Gastroesophageal sphincter (tissue), 4 donors: Measurements from ENCODE around the gene VPS39. TPM values are rescaled to one million over a fixed set of nuclear protein-coding genes. Genes with fewer than 3 reads are reported as not detected.

Source experiments
- ATAC-seq: fragments of 150-250 bp; one replicate; pipeline ENCODE4 v1.9.1; 2016; ENCODE audit warnings: mild to moderate bottlenecking, moderate library complexity
- H3K27ac ChIP-seq, 4 donors: fragments of 200-600 bp; sonication (generic) in 3 of 4; 1 replicate in 3 of 4; 2 replicates in 1 of 4; pipeline ENCODE4 v1.5.1; 2016 to 2019
- H3K27me3 ChIP-seq: fragments of 200-600 bp; sonication (generic); one replicate; pipeline ENCODE4 v1.5.1; 2019
- H3K36me3 ChIP-seq, 2 donors: fragments of 200-600 bp; sonication (generic); one replicate each; pipeline ENCODE4 v1.5.1; 2019; ENCODE audit warnings: control low read depth in 1 of 2
- H3K4me1 ChIP-seq, 3 donors: fragments of 200-600 bp; sonication (generic); 1 replicate in 2 of 3; 2 replicates in 1 of 3; pipeline ENCODE4 v1.5.1; 2016 to 2019; ENCODE audit warnings: control low read depth in 2 of 3
- H3K4me3 ChIP-seq, 2 donors: fragments of 200-600 bp; sonication (generic); one replicate each; pipeline ENCODE4 v1.5.1; 2019; ENCODE audit warnings: mild to moderate bottlenecking in 1 of 2, moderate library complexity in 1 of 2
- H3K9me3 ChIP-seq, 3 donors: fragments of 200-600 bp; sonication (generic); one replicate each; pipeline ENCODE4 v1.5.1; 2017 to 2019; ENCODE audit warnings: control low read depth in 2 of 3
- EP300 ChIP-seq: sonication (generic); formaldehyde crosslinking; IDR thresholded peaks from one replicate; pipeline ENCODE4 v1.6.1; 2017; ENCODE audit warnings: antibody characterized with exemption, mild to moderate bottlenecking
- POLR2A ChIP-seq, 2 donors: fragments of 450-650 bp; IDR thresholded peaks; one replicate each; pipeline ENCODE4 v1.6.1; 2017; ENCODE audit warnings: antibody characterized with exemption in 2 of 2, mild to moderate bottlenecking in 2 of 2, moderate library complexity in 1 of 2
- POLR2AphosphoS5 ChIP-seq: sonication (generic); formaldehyde crosslinking; IDR thresholded peaks from one replicate; pipeline ENCODE4 v1.6.1; 2017; ENCODE audit warnings: antibody characterized with exemption
- WGBS, 2 donors: methylation state at CpG; one replicate each; pipeline ENCODE4 v1.1.5; 2018; ENCODE audit warnings: low coverage in 1 of 2; 5-methylcytosine and 5-hydroxymethylcytosine counted together
- total RNA-seq, 4 donors: library from RNA; depleted of rRNA; stranded (reverse); fragments of >200 nt; gene quantifications; one replicate each; pipeline ENCODE4 v1.1.0, GENCODE V29; 2016
- TF ChIP-seq, protein P1 (sequence below), 4 experiments: fragments of 200-600 bp in 2 of 4; fragments of 450-650 bp in 2 of 4; sonication (generic) in 1 of 4; IDR thresholded peaks; one replicate each; pipeline ENCODE4 v1.5.1; 2017 to 2019; ENCODE audit warnings: antibody characterized with exemption in 4 of 4, mild to moderate bottlenecking in 2 of 4, moderate library complexity in 2 of 4

Gene VPS39
- total RNA-seq, 4 donors from 2014 or later, result 53.5 to 104 (median 76.6) TPM

DNA sequence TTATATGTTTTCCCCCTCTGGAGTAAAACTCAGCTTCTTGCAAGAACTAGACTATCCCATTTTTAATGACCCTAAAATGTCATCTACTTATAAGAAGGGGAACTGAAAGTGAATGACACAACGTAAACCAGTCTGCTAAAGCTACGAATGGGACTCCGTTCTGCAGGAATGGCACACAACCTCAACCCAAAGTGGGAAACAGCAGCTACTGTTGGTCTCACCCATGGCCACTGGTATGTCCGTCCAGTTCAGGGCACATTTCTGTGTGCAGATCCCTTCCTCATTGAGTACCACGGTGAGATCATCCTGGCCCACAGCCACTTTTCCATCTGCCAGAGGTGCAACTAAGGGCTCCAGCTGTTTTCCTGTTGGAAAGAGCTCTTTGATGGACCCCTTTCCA lies 23.8 kb downstream of the VPS39 start:
- Histone ChIP-seq H3K4me1 (no peaks in the 10 kb centered on the region), H3K9me3 (no peaks in the 10 kb centered on the region), H3K27me3 (no peaks in the 10 kb centered on the region), H3K27ac (no peak overlapping the region), H3K36me3 (peaks cover 4 to 100% of the 10 kb centered on the region in 2 donors), H3K4me3 (no peak overlapping the region)
- peak; percentile 36 for ATAC-seq
- TF ChIP-seq POLR2AphosphoS5, result no peak
- no peak for TF ChIP-seq POLR2A (IDR thresholded peaks at IDR 0.05)
- no peak for TF ChIP-seq EP300
- TF ChIP-seq, protein P1, sequence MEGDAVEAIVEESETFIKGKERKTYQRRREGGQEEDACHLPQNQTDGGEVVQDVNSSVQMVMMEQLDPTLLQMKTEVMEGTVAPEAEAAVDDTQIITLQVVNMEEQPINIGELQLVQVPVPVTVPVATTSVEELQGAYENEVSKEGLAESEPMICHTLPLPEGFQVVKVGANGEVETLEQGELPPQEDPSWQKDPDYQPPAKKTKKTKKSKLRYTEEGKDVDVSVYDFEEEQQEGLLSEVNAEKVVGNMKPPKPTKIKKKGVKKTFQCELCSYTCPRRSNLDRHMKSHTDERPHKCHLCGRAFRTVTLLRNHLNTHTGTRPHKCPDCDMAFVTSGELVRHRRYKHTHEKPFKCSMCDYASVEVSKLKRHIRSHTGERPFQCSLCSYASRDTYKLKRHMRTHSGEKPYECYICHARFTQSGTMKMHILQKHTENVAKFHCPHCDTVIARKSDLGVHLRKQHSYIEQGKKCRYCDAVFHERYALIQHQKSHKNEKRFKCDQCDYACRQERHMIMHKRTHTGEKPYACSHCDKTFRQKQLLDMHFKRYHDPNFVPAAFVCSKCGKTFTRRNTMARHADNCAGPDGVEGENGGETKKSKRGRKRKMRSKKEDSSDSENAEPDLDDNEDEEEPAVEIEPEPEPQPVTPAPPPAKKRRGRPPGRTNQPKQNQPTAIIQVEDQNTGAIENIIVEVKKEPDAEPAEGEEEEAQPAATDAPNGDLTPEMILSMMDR (IDR thresholded peaks at IDR 0.05), result no peak
- 57 to 90% methylated on average over 4 to 5 of the region's 5 CpGs for WGBS, 2 donors

DNA sequence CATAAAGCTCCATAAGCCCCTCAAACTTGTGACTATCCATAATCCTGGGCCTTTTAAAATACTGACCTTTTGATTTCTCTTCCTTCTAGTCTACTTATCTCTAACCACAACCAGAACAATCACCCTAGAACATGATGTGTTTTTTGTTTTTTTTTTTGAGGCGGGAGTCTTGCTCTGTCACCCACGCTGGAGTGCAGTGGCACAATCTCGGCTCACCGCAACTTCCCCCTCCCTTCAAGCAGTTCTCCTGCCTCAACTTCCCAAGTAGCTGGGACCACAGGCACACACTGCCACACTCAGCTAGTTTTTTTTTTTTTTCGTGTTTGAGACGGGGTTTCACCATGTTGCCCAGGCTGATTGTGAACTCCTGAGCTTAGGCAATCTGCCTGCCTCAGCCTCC lies 25.1 kb downstream of the VPS39 start:
- peaks cover 7 to 100% of the 10 kb centered on the region in 2 donors for H3K36me3 ChIP-seq
- no peak for TF ChIP-seq EP300
- no peak for TF ChIP-seq POLR2A (IDR thresholded peaks at IDR 0.05)
- TF ChIP-seq, protein P1 (IDR thresholded peaks at IDR 0.05), result no peak
- no peak for TF ChIP-seq POLR2AphosphoS5
- WGBS, 2 donors, result 86 to 90% methylated on average over 3 to 5 of the region's 6 CpGs

DNA sequence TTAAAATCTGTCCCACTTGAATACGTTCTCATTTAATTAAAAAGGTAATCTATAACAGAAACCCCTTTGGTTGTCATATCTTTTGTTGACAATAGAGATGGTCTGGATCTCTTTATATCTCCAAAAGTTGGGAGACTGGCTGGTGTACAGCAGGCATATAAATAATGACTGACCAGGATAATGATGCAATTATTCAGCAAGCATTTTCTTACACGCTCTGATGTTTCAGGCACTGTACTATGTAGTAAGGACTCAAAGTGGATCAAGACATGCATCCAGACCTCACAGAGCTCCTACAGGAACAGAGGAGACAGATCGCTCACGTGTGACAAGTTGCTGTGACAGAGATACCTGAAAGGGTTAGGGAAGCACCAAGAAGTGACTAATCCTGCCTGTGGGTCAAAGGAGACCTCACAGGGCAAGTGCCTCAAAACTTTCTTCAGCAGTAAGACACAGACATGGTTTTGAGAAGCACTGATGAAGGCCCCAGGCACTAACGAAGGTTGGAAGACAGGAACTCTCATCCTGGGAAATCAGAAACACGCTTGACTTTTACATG lies 25.7 kb downstream of the VPS39 start:
- WGBS, 2 donors, result 77 to 100% methylated on average over 3 of the region's 6 CpGs
- H3K4me1 ChIP-seq, result no peaks in the 10 kb centered on the region
- no peaks in the 10 kb centered on the region for H3K9me3 ChIP-seq
- no peak overlapping the region for H3K27ac ChIP-seq
- H3K4me3 ChIP-seq, result no peak overlapping the region
- peaks cover 7 to 100% of the 10 kb centered on the region in 2 donors for H3K36me3 ChIP-seq
- ATAC-seq, result no peak
- TF ChIP-seq, protein P1 (IDR thresholded peaks at IDR 0.05), result no peak
- TF ChIP-seq EP300 (no peak), POLR2AphosphoS5 (no peak), POLR2A (IDR thresholded peaks at IDR 0.05) (no peak)
- no peaks in the 10 kb centered on the region for H3K27me3 ChIP-seq

More for the DNA sequence above, 25.1 kb downstream of the VPS39 start:
- ATAC-seq, result no peak
- H3K4me3 ChIP-seq, result no peak overlapping the region
- no peaks in the 10 kb centered on the region for H3K4me1 ChIP-seq
- H3K27me3 ChIP-seq, result no peaks in the 10 kb centered on the region
- H3K27ac ChIP-seq, result no peak overlapping the region
- no peaks in the 10 kb centered on the region for H3K9me3 ChIP-seq

DNA sequence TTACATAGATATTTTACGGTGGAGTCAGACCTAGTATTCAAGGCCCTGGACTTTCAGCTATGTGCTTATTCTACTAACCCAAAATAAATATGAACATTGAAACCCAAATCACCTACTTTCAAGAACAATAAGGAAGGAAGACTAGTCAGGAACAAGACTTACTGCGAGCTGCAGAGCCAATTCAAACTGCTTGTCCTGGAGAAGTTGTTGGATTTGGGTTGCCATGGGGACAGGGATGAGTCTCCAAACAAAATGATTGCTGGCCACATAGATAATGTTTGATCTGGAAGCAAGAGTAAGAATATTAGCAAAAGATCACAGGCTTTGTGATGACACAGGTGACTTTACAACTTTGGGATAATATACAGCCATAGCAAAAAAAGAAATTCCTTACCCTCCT lies 30.0 kb downstream of the VPS39 start:
- no peaks in the 10 kb centered on the region for H3K4me1 ChIP-seq
- H3K27me3 ChIP-seq, result no peaks in the 10 kb centered on the region
- ATAC-seq, result no peak
- no peak overlapping the region for H3K4me3 ChIP-seq
- no peak for TF ChIP-seq POLR2A (IDR thresholded peaks at IDR 0.05)
- no peak for TF ChIP-seq EP300
- TF ChIP-seq, protein P1 (IDR thresholded peaks at IDR 0.05), result no peak
- TF ChIP-seq POLR2AphosphoS5, result no peak
- no peaks in the 10 kb centered on the region for H3K9me3 ChIP-seq
- H3K36me3 ChIP-seq, result peaks cover 2 to 100% of the 10 kb centered on the region in 2 donors
- 79 to 81% methylated on average over 2 of the region's 2 CpGs for WGBS, 2 donors
- H3K27ac ChIP-seq, result no peak overlapping the region

DNA sequence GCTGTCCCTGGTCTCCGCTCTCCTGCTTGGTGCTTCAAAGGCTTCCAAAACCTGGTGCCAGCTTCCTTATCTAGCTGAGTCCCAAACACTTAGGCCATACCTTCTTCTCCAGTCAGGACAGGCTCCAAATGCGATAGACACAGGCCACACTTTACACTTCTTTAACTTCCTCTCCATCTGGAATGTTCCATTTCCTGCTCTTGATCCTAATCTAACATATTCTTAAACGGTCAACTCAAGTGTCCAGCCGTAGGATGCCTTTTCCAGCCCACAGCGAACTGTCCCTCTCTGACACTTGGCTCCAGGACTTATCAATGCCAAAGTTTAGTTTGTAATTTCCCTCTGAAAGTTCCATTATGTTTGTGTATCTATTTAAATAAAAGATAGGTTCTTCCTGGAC lies 32.4 kb downstream of the VPS39 start:
- TF ChIP-seq POLR2AphosphoS5, result no peak
- TF ChIP-seq POLR2A (IDR thresholded peaks at IDR 0.05), result no peak
- TF ChIP-seq, protein P1 (IDR thresholded peaks at IDR 0.05), result no peak
- TF ChIP-seq EP300, result no peak
- no peak overlapping the region for H3K27ac ChIP-seq
- no peaks in the 10 kb centered on the region for H3K9me3 ChIP-seq
- no peaks in the 10 kb centered on the region for H3K4me1 ChIP-seq
- no peak overlapping the region for H3K4me3 ChIP-seq
- H3K36me3 ChIP-seq, result peaks cover 2 to 100% of the 10 kb centered on the region in 2 donors
- WGBS, 2 donors, result 65 to 84% methylated on average over 4 to 5 of the region's 5 CpGs
- no peaks in the 10 kb centered on the region for H3K27me3 ChIP-seq
- ATAC-seq, result no peak
